Measurements from ENCODE around the gene CXCL9.
A peak's percentile ranks its signal among the peaks of the same experiment; 100 is the strongest.

The CXCL9 gene

GRCh38 chr4:76011700-76012387 lies 4.5 kb upstream of the CXCL9 start:
- Histone ChIP-seq H3F3A (ENCODE audit: insufficient read depth, low read length) (peaks cover 23% of the 10 kb centered on the region), H3K4me1 (ENCODE audit: low read length) (peaks cover 52% of the 10 kb centered on the region), H2AFZ (ENCODE audit: low read length) (peak overlapping the region; percentile 49; the same call in 1 of the 2 replicates), H3K9me2 (replicated peaks; ENCODE audit: insufficient read depth, low read length) (no peaks in the 10 kb centered on the region), H3K27me3 (replicated peaks; ENCODE audit: insufficient read depth, low read length) (no peaks in the 10 kb centered on the region), H3K36me3 (replicated peaks; ENCODE audit: insufficient read depth, low read length) (no peaks in the 10 kb centered on the region), H3K4me2 (ENCODE audit: low read depth, low read length) (peak overlapping the region; percentile 27), H3K79me2 (ENCODE audit: low read length) (no peaks in the 10 kb centered on the region), H3K4me3 (ENCODE audit: low read length) (no peak overlapping the region), H3K9ac (ENCODE audit: low read length) (peak overlapping the region; percentile 3; the same call in 1 of the 2 replicates), H3K9me3 (replicated peaks; ENCODE audit: insufficient read depth, low read length) (no peaks in the 10 kb centered on the region), H3K27ac (ENCODE audit: low read length) (peak overlapping the region; percentile 0; the same call in 1 of the 2 replicates), H4K20me1 (ENCODE audit: insufficient read depth, low read length) (no peaks in the 10 kb centered on the region)
- no peak for TF ChIP-seq EZH2 (optimal IDR thresholded peaks at IDR 0.05; ENCODE audit: low read depth, low read length)
- no peak for TF ChIP-seq EZH2phosphoT487 (IDR thresholded peaks at IDR 0.05; ENCODE audit: low read length)
- DNase-seq, result no peak

GRCh38 chr4:76011018-76011670 lies 3.8 kb upstream of the CXCL9 start:
- H3K79me2 ChIP-seq (ENCODE audit: low read length), result no peaks in the 10 kb centered on the region
- H3K4me1 ChIP-seq (ENCODE audit: low read length), result peaks cover 46% of the 10 kb centered on the region
- H3K9ac ChIP-seq (ENCODE audit: low read length), result no peak overlapping the region
- H3K9me3 ChIP-seq (replicated peaks; ENCODE audit: insufficient read depth, low read length), result no peaks in the 10 kb centered on the region
- H3K27ac ChIP-seq (ENCODE audit: low read length), result no peak overlapping the region
- H3K4me3 ChIP-seq (ENCODE audit: low read length), result no peak overlapping the region
- no peaks in the 10 kb centered on the region for H3K9me2 ChIP-seq (replicated peaks; ENCODE audit: insufficient read depth, low read length)
- H4K20me1 ChIP-seq (ENCODE audit: insufficient read depth, low read length), result no peaks in the 10 kb centered on the region
- TF ChIP-seq EZH2phosphoT487 (IDR thresholded peaks at IDR 0.05; ENCODE audit: low read length), result no peak
- no peak for TF ChIP-seq CTCF (IDR thresholded peaks at IDR 0.05; ENCODE audit: low read length)
- no peak for TF ChIP-seq EZH2 (optimal IDR thresholded peaks at IDR 0.05; ENCODE audit: low read depth, low read length)
- no peak for DNase-seq
- H3K27me3 ChIP-seq (replicated peaks; ENCODE audit: insufficient read depth, low read length), result no peaks in the 10 kb centered on the region
- H3K36me3 ChIP-seq (replicated peaks; ENCODE audit: insufficient read depth, low read length), result no peaks in the 10 kb centered on the region
- peaks cover 17% of the 10 kb centered on the region for H3F3A ChIP-seq (ENCODE audit: insufficient read depth, low read length)
- H2AFZ ChIP-seq (ENCODE audit: low read length), result no peak overlapping the region
- H3K4me2 ChIP-seq (ENCODE audit: low read depth, low read length), result no peak overlapping the region

GRCh38 chr4:76010576-76010975 lies 3.3 kb upstream of the CXCL9 start:
- Histone ChIP-seq H3K4me3 (ENCODE audit: low read length) (no peak overlapping the region), H3K36me3 (replicated peaks; ENCODE audit: insufficient read depth, low read length) (no peaks in the 10 kb centered on the region), H3K9me2 (replicated peaks; ENCODE audit: insufficient read depth, low read length) (no peaks in the 10 kb centered on the region), H3K27me3 (replicated peaks; ENCODE audit: insufficient read depth, low read length) (no peaks in the 10 kb centered on the region), H3K79me2 (ENCODE audit: low read length) (no peaks in the 10 kb centered on the region), H3F3A (ENCODE audit: insufficient read depth, low read length) (peaks cover 12% of the 10 kb centered on the region), H3K27ac (ENCODE audit: low read length) (no peak overlapping the region), H3K4me1 (ENCODE audit: low read length) (peaks cover 40% of the 10 kb centered on the region), H4K20me1 (ENCODE audit: insufficient read depth, low read length) (no peaks in the 10 kb centered on the region), H2AFZ (ENCODE audit: low read length) (no peak overlapping the region), H3K4me2 (ENCODE audit: low read depth, low read length) (no peak overlapping the region), H3K9me3 (replicated peaks; ENCODE audit: insufficient read depth, low read length) (no peaks in the 10 kb centered on the region), H3K9ac (ENCODE audit: low read length) (no peak overlapping the region)
- no peak for DNase-seq
- TF ChIP-seq CTCF (IDR thresholded peaks at IDR 0.05; ENCODE audit: low read length) (no peak), EZH2 (optimal IDR thresholded peaks at IDR 0.05; ENCODE audit: low read depth, low read length) (no peak), EZH2phosphoT487 (IDR thresholded peaks at IDR 0.05; ENCODE audit: low read length) (no peak)

GRCh38 chr4:76009311-76009710 lies 2.0 kb upstream of the CXCL9 start:
- Histone ChIP-seq H4K20me1 (ENCODE audit: insufficient read depth, low read length) (no peaks in the 10 kb centered on the region), H3K27ac (ENCODE audit: low read length) (no peak overlapping the region), H3K27me3 (replicated peaks; ENCODE audit: insufficient read depth, low read length) (no peaks in the 10 kb centered on the region), H3K4me2 (ENCODE audit: low read depth, low read length) (no peak overlapping the region), H3K4me1 (ENCODE audit: low read length) (peaks cover 27% of the 10 kb centered on the region), H3F3A (ENCODE audit: insufficient read depth, low read length) (no peaks in the 10 kb centered on the region), H3K9me3 (replicated peaks; ENCODE audit: insufficient read depth, low read length) (no peaks in the 10 kb centered on the region), H3K9ac (ENCODE audit: low read length) (no peak overlapping the region), H2AFZ (ENCODE audit: low read length) (no peak overlapping the region), H3K4me3 (ENCODE audit: low read length) (no peak overlapping the region), H3K36me3 (replicated peaks; ENCODE audit: insufficient read depth, low read length) (no peaks in the 10 kb centered on the region), H3K79me2 (ENCODE audit: low read length) (no peaks in the 10 kb centered on the region), H3K9me2 (replicated peaks; ENCODE audit: insufficient read depth, low read length) (no peaks in the 10 kb centered on the region)
- DNase-seq, result no peak
- no peak for TF ChIP-seq EZH2 (optimal IDR thresholded peaks at IDR 0.05; ENCODE audit: low read depth, low read length)
- TF ChIP-seq CTCF (IDR thresholded peaks at IDR 0.05; ENCODE audit: low read length), result no peak
- TF ChIP-seq EZH2phosphoT487 (IDR thresholded peaks at IDR 0.05; ENCODE audit: low read length), result no peak

All from MM.1S (cell line).